ENCODE results near the gene RLF. TPM values are rescaled to one million over a fixed set of nuclear protein-coding genes. Genes with fewer than 3 reads are reported as not detected.

RLF gene
- total RNA-seq, 1 donor from 2014 or later, result 16.9 TPM

GRCh38 chr1:40155135-40155534, 6.1 kb upstream of the RLF start:
- Histone ChIP-seq H3K27ac (no peak overlapping the region), H3K4me1 (no peaks in the 10 kb centered on the region), H3K4me3 (no peak overlapping the region), H3K27me3 (no peaks in the 10 kb centered on the region), H3K9me3 (no peaks in the 10 kb centered on the region), H3K36me3 (no peaks in the 10 kb centered on the region)
- DNase-seq (ENCODE audit: extremely low spot score in 2 of 2), result no peak
- TF ChIP-seq POLR2A (IDR thresholded peaks at IDR 0.05), result no peak
- TF ChIP-seq CTCF (IDR thresholded peaks at IDR 0.05), result no peak
- no peak for TF ChIP-seq POLR2AphosphoS5 (IDR thresholded peaks at IDR 0.05; ENCODE audit: insufficient read depth in 1 of 2, low read depth in 1 of 2)
- intact Hi-C loops (cut with DNase I), result no loop called here

GRCh38 chr1:40155910-40156309, 5.3 kb upstream of the RLF start:
- H3K27ac ChIP-seq, result no peak overlapping the region
- H3K36me3 ChIP-seq, result no peaks in the 10 kb centered on the region
- H3K27me3 ChIP-seq, result no peaks in the 10 kb centered on the region
- H3K9me3 ChIP-seq, result no peaks in the 10 kb centered on the region
- no peak for DNase-seq (ENCODE audit: extremely low spot score in 2 of 2)
- H3K4me1 ChIP-seq, result peaks cover 6% of the 10 kb centered on the region
- TF ChIP-seq CTCF (IDR thresholded peaks at IDR 0.05) (no peak), POLR2A (IDR thresholded peaks at IDR 0.05) (no peak), POLR2AphosphoS5 (IDR thresholded peaks at IDR 0.05; ENCODE audit: insufficient read depth in 1 of 2, low read depth in 1 of 2) (no peak)
- intact Hi-C loops (cut with DNase I), result no loop called here
- H3K4me3 ChIP-seq, result no peak overlapping the region

DNA sequence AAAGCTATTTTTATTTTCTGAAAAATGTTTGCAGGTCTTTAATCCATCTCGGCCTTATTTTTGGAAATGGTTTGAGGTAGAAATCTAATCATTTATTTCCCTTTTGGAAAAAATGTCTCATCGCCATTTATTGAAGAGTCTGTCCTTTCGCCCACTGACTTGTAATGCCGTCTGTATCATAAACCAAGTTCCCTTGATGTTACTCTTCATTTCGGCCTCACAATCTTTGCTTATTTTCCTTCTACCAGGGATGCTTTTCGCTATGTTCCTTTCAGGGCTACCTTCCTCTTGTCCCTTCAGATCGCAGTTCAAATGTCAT, 422 bp upstream of the RLF start:
- H3K36me3 ChIP-seq, result no peaks in the 10 kb centered on the region
- no peaks in the 10 kb centered on the region for H3K9me3 ChIP-seq
- intact Hi-C loops (cut with DNase I), result no loop called here
- H3K4me3 ChIP-seq, result peak overlapping the region; percentile 73 to 96
- H3K27ac ChIP-seq, result peak overlapping the region; percentile 84
- no peak for DNase-seq (ENCODE audit: extremely low spot score in 2 of 2)
- no peaks in the 10 kb centered on the region for H3K27me3 ChIP-seq
- H3K4me1 ChIP-seq, result peaks cover 42% of the 10 kb centered on the region
- TF ChIP-seq POLR2AphosphoS5 (IDR thresholded peaks at IDR 0.05; ENCODE audit: insufficient read depth in 1 of 2, low read depth in 1 of 2), result no peak
- TF ChIP-seq POLR2A (IDR thresholded peaks at IDR 0.05), result no peak
- TF ChIP-seq CTCF (IDR thresholded peaks at IDR 0.05), result no peak

GRCh38 chr1:40161888-40162397, 756 bp downstream of the RLF start:
- intact Hi-C loops (cut with DNase I), result no loop called here
- Histone ChIP-seq H3K36me3 (no peaks in the 10 kb centered on the region), H3K4me1 (peaks cover 48% of the 10 kb centered on the region), H3K27me3 (no peaks in the 10 kb centered on the region), H3K9me3 (no peaks in the 10 kb centered on the region), H3K4me3 (peak overlapping the region; percentile 73 to 96), H3K27ac (peak overlapping the region; percentile 84)
- TF ChIP-seq POLR2AphosphoS5 (IDR thresholded peaks at IDR 0.05; ENCODE audit: insufficient read depth in 1 of 2, low read depth in 1 of 2) (no peak), POLR2A (IDR thresholded peaks at IDR 0.05) (no peak), CTCF (IDR thresholded peaks at IDR 0.05) (no peak)
- DNase-seq (ENCODE audit: extremely low spot score in 2 of 2), result no peak

- H3K4me1 ChIP-seq, result peaks cover 55% of the 10 kb centered on the region
- H3K9me3 ChIP-seq, result no peaks in the 10 kb centered on the region
- TF ChIP-seq CTCF (IDR thresholded peaks at IDR 0.05), result no peak
- no peak for TF ChIP-seq POLR2A (IDR thresholded peaks at IDR 0.05)
- no peak for TF ChIP-seq POLR2AphosphoS5 (IDR thresholded peaks at IDR 0.05; ENCODE audit: insufficient read depth in 1 of 2, low read depth in 1 of 2)
- peak overlapping the region; percentile 73 to 96 for H3K4me3 ChIP-seq
- DNase-seq (ENCODE audit: extremely low spot score in 2 of 2), result no peak
- no peaks in the 10 kb centered on the region for H3K27me3 ChIP-seq
- no peak overlapping the region for H3K27ac ChIP-seq
- intact Hi-C loops (cut with DNase I), result no loop called here
- H3K36me3 ChIP-seq, result no peaks in the 10 kb centered on the region
Measured at GRCh38 chr1:40162753-40163441, 1.7 kb downstream of the RLF start.
